MCF 10A (cell line): ENCODE data around the gene UBE2Z. TPM values are rescaled to one million over a fixed set of nuclear protein-coding genes. Genes with fewer than 3 reads are reported as not detected.
A peak's percentile ranks its signal among the peaks of the same experiment; 100 is the strongest.

Experiments
- BruUV-seq: library from RNA; stranded (reverse); fragments of 400-500 nt; replicated peaks from 2 replicates; lab custom pipeline; 2021; lab: Mats Ljungman, UMichigan
- CTCF ChIA-PET: fragments of 300-600 bp; sonication (Branson Sonifier 250); formaldehyde crosslinking; extraction: SDS; loops from one replicate; lab custom pipeline; 2021; ENCODE audit warnings: antibody characterized with exemption, inconsistent platforms; lab: Yijun Ruan, JAX
- POLR2A ChIA-PET: fragments of 300-600, 350-650 bp; sonication (Branson Sonifier 250); formaldehyde crosslinking; extraction: SDS; loops from one replicate; lab custom pipeline; 2020; ENCODE audit warnings: antibody characterized with exemption, inconsistent platforms; lab: Yijun Ruan, JAX
- DNase-seq: peaks from one replicate; pipeline ENCODE4 v3.0.0-alpha.2; 2018; ENCODE audit not compliant: unreplicated experiment
- H3K27ac Mint-ChIP-seq: one replicate; pipeline ENCODE4 v1.8.0; 2022; ENCODE audit warnings: mild to moderate bottlenecking, low read depth, mixed read lengths; ENCODE audit not compliant: unreplicated experiment
- H3K27me3 Mint-ChIP-seq: one replicate; pipeline ENCODE4 v1.8.0; 2022; ENCODE audit warnings: mixed read lengths; ENCODE audit not compliant: insufficient read depth, unreplicated experiment
- H3K36me3 Mint-ChIP-seq: one replicate; pipeline ENCODE4 v1.8.0; 2022; ENCODE audit warnings: mild to moderate bottlenecking, moderate library complexity, mixed read lengths; ENCODE audit not compliant: insufficient read depth, unreplicated experiment
- H3K4me1 Mint-ChIP-seq: one replicate; pipeline ENCODE4 v1.8.0; 2022; ENCODE audit warnings: mixed read lengths; ENCODE audit not compliant: insufficient read depth, unreplicated experiment
- H3K4me3 Mint-ChIP-seq: one replicate; pipeline ENCODE4 v1.8.0; 2022; ENCODE audit warnings: mild to moderate bottlenecking, moderate library complexity, mixed read lengths; ENCODE audit not compliant: unreplicated experiment
- H3K9me3 Mint-ChIP-seq: one replicate; pipeline ENCODE4 v1.8.0; 2022; ENCODE audit warnings: mixed read lengths; ENCODE audit not compliant: unreplicated experiment
- CTCF ChIP-seq: fragments of 200-600 bp; IDR thresholded peaks from one replicate; pipeline ENCODE4 v1.8.0; 2022; ENCODE audit warnings: antibody characterized with exemption, mild to moderate bottlenecking; ENCODE audit not compliant: unreplicated experiment
- intact Hi-C: fragments of 100-400 bp; cut with micrococcal nuclease; formaldehyde crosslinking; loops from 2 replicates; pipeline ENCODE4 v1.14.1; 2022
- total RNA-seq: library from RNA; stranded (reverse); gene quantifications from 2 replicates; pipeline ENCODE4 v1.2.3, GENCODE V29; 2022

Gene UBE2Z
- total RNA-seq, 1 experiment from 2014 or later, result 106 TPM

GRCh38 chr17:48925251-48925990 is 17.2 kb downstream of the UBE2Z start:
- intact Hi-C loops, result no loop called here
- Mint-ChIP-seq H3K9me3 (no peaks in the 10 kb centered on the region), H3K4me3 (no peak overlapping the region), H3K27ac (peak overlapping the region; percentile 52), H3K27me3 (no peaks in the 10 kb centered on the region), H3K4me1 (peaks cover 19% of the 10 kb centered on the region), H3K36me3 (peaks cover 100% of the 10 kb centered on the region)
- no peak for TF ChIP-seq CTCF
- no TSS peak for BruUV-seq
- CTCF ChIA-PET, result no interaction called here
- POLR2A ChIA-PET, result interaction anchor here (0.9 kb wide), 1 partner anchor 12 kb away, joined by 3 read pairs; no protein-coding TSS in a partner anchor
- DNase-seq, result no peak

GRCh38 chr17:48925991-48926342 is 17.8 kb downstream of the UBE2Z start:
- Mint-ChIP-seq H3K9me3 (no peaks in the 10 kb centered on the region), H3K4me3 (no peak overlapping the region), H3K4me1 (peaks cover 19% of the 10 kb centered on the region), H3K27me3 (no peaks in the 10 kb centered on the region), H3K27ac (peak overlapping the region; percentile 52), H3K36me3 (peaks cover 100% of the 10 kb centered on the region)
- ChIA-PET POLR2A (interaction anchor here (0.9 to 1.6 kb wide), 2 partner anchors 10 to 11 kb away, joined by 3 to 5 read pairs; no protein-coding TSS in a partner anchor), CTCF (no interaction called here)
- no peak for DNase-seq
- BruUV-seq, result no TSS peak
- intact Hi-C loops, result no loop called here
- no peak for TF ChIP-seq CTCF

- POLR2A ChIA-PET, result interaction anchor here (0.7 to 1.8 kb wide), 4 partner anchors 10 to 36 kb away, joined by 4 to 7 read pairs (median 4); partner anchors contain the start of genes ATP5MC1 and SNF8
- CTCF ChIA-PET, result interaction anchor here (0.7 kb wide), 1 partner anchor 186 kb away, joined by 4 read pairs; no protein-coding TSS in a partner anchor
These were observed 20.0 kb downstream of the UBE2Z start for GRCh38 chr17:48927978-48928745.

More at GRCh38 chr17:48927978-48928745, 20.0 kb downstream of the UBE2Z start:
- intact Hi-C loops, result no loop called here
- TSS peak; percentile 13 for BruUV-seq
- Mint-ChIP-seq H3K36me3 (peaks cover 97% of the 10 kb centered on the region), H3K4me3 (no peak overlapping the region), H3K9me3 (no peaks in the 10 kb centered on the region), H3K27me3 (no peaks in the 10 kb centered on the region), H3K27ac (peak overlapping the region; percentile 14), H3K4me1 (peaks cover 19% of the 10 kb centered on the region)
- TF ChIP-seq CTCF, result no peak
- no peak for DNase-seq
